Fibroblast of mammary gland (primary cell): ENCODE data around the gene GATAD2A.

Experiments used
- DNase-seq: peaks from one replicate; pipeline ENCODE4 v3.0.0-alpha.2; 2010; ENCODE audit warnings: low read depth
- H3K4me3 ChIP-seq: 2 replicates; pipeline ENCODE4 v1.5.1; 2011; ENCODE audit warnings: low read depth, mild to moderate bottlenecking, low read length, moderate library complexity; ENCODE audit not compliant: control insufficient read depth
- CTCF ChIP-seq: conservative IDR thresholded peaks from 2 replicates; pipeline ENCODE4 v1.5.1; 2011; ENCODE audit warnings: low read depth, low read length, inconsistent platforms; ENCODE audit not compliant: control insufficient read depth, insufficient read depth

Gene GATAD2A

DNA sequence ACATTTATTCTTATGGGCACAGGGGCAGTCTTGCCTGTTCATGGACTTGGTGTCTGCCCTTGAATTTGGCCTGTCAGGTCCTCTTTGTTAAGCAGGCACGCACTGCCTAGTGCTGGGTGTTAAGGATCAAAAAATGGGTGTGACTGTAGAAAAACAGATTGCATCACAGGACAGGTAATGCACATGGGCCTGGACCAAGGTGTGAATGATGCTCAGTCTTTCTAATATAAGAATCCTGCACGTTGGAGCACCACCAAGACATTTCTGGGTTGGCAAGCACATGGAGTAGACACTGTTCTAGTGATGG, 33.7 kb downstream of the GATAD2A start:
- no peak for TF ChIP-seq CTCF
- DNase-seq, result no peak
- no peak overlapping the region for H3K4me3 ChIP-seq

GRCh38 chr19:19443283-19443682, 37.8 kb downstream of the GATAD2A start:
- TF ChIP-seq CTCF, result no peak
- no peak overlapping the region for H3K4me3 ChIP-seq
- DNase-seq, result no peak

DNA sequence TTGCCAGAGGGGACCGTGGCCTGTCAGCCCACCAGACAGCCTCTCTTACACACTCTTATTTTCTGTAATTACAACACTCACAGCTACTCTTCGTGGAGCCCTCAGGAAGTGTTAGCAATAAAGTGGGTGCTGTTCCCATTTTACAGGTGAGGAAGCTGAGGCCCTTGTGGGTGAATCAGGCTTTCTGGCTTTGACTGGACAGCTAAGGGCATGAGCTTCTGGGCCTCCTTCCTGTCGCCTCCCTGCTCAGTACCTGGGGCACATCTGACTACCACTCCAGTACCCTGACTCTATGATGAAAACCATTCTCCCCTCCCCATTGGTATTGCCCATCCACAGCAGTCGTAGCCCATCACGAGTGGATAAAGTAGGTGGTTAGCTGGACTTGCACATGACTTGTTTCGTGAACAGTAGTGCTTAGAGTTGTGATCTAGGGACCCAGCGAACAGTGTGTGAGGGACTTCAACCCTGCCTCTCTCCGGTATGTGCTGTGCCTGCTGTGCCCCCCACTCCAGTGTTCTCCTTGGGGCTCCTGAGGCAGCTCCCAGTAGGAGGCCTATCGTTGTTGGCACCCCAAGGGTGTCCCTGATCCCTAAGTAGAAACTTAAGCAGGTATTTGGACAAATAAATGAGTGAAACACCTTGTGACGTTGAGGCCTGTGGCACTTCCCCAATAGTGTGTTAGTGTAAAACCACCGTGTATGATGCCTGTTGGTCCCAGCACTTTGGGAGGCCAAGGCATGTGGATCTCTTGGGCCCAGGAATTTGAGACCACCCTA, 38.6 kb downstream of the GATAD2A start:
- DNase-seq, result no peak
- no peak for TF ChIP-seq CTCF
- H3K4me3 ChIP-seq, result no peak overlapping the region

- no peak overlapping the region for H3K4me3 ChIP-seq
- peak; percentile 30 for DNase-seq
- TF ChIP-seq CTCF, result no peak
These were observed 39.2 kb downstream of the GATAD2A start for GRCh38 chr19:19444681-19445155.

DNA sequence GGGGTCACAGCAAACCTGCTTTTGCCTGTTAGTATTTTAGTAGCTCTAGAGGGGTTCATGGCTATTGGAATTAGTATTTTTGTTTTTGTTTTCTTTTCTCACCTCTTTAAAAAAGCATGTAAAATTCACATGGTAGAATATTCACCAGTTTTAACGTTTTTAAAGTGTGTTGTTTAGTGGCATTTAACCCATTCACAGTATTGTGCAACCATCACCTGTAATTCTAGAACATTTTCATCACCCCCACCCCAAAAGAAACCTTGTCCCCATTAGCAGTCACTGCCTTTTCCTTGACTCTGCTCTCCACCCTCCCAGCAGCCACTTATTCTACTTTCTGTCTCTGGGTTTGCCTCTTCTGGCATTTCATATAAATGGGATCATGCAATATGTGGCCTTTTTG, 39.8 kb downstream of the GATAD2A start:
- DNase-seq, result no peak
- no peak overlapping the region for H3K4me3 ChIP-seq
- TF ChIP-seq CTCF, result no peak

DNA sequence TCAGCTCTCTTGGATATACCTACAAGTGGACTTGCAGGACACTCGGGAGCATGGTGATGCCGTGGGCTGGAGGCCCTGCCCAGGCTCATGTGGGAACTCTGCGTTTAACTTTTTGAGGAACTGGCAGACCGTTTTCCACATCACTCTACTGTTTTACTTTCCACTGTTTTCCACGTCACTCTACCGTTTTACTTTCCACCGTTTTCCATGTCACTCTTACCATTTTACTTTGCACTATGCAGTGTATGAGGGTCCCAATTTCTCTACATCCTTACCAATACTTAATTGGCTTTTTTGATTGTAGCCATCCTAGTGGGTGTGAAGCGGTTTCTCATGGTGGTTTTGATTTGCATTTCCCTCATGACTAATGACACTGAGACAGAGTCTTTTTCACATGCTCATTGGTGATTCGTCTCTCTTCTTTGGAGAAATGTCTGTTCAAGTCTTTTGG, 40.5 kb downstream of the GATAD2A start:
- TF ChIP-seq CTCF, result no peak
- peak; percentile 49 for DNase-seq
- H3K4me3 ChIP-seq, result no peak overlapping the region
